ENCODE data around the gene HOXD8.
A peak's percentile ranks its signal among the peaks of the same experiment; 100 is the strongest.

The HOXD8 gene

GRCh38 chr2:176132205-176133171 is 3.0 kb downstream of the HOXD8 start:
- H3K4me1 Mint-ChIP-seq (ENCODE audit: low read depth): peaks cover 17% of the 10 kb centered on the region

GRCh38 chr2:176133389-176133788 is 3.9 kb downstream of the HOXD8 start:
- Mint-ChIP-seq H3K4me3 (no peak overlapping the region), H3K9me3 (no peaks in the 10 kb centered on the region), H3K4me1 (ENCODE audit: low read depth) (peaks cover 14% of the 10 kb centered on the region), H3K27ac (no peak overlapping the region), H3K36me3 (ENCODE audit: low read depth) (peaks cover 3% of the 10 kb centered on the region), H3K27me3 (ENCODE audit: low read depth) (peaks cover 84% of the 10 kb centered on the region)

More at GRCh38 chr2:176132205-176133171, 3.0 kb downstream of the HOXD8 start:
- Mint-ChIP-seq H3K4me3 (peak overlapping the region; percentile 73), H3K9me3 (no peaks in the 10 kb centered on the region), H3K27me3 (ENCODE audit: low read depth) (peaks cover 84% of the 10 kb centered on the region), H3K36me3 (ENCODE audit: low read depth) (peaks cover 2% of the 10 kb centered on the region), H3K27ac (peak overlapping the region; percentile 77)

- Mint-ChIP-seq H3K36me3 (ENCODE audit: low read depth) (peaks cover 3% of the 10 kb centered on the region), H3K27ac (no peak overlapping the region)
Measured at GRCh38 chr2:176134035-176134434, 4.5 kb downstream of the HOXD8 start.

GRCh38 chr2:176135035-176135440 is 5.5 kb downstream of the HOXD8 start:
- no peak overlapping the region for H3K4me3 Mint-ChIP-seq
- H3K9me3 Mint-ChIP-seq: no peaks in the 10 kb centered on the region
- no peak overlapping the region for H3K27ac Mint-ChIP-seq
- peaks cover 18% of the 10 kb centered on the region for H3K4me1 Mint-ChIP-seq (ENCODE audit: low read depth)
- H3K27me3 Mint-ChIP-seq (ENCODE audit: low read depth): peaks cover 92% of the 10 kb centered on the region
- peaks cover 3% of the 10 kb centered on the region for H3K36me3 Mint-ChIP-seq (ENCODE audit: low read depth)

More at GRCh38 chr2:176134035-176134434, 4.5 kb downstream of the HOXD8 start:
- Mint-ChIP-seq H3K4me3 (no peak overlapping the region), H3K27me3 (ENCODE audit: low read depth) (peaks cover 84% of the 10 kb centered on the region), H3K9me3 (no peaks in the 10 kb centered on the region), H3K4me1 (ENCODE audit: low read depth) (peaks cover 16% of the 10 kb centered on the region)

GRCh38 chr2:176136374-176137251 is 7.1 kb downstream of the HOXD8 start:
- peaks cover 93% of the 10 kb centered on the region for H3K27me3 Mint-ChIP-seq (ENCODE audit: low read depth)
- peaks cover 2% of the 10 kb centered on the region for H3K36me3 Mint-ChIP-seq (ENCODE audit: low read depth)
- H3K27ac Mint-ChIP-seq: no peak overlapping the region
- peaks cover 22% of the 10 kb centered on the region for H3K4me1 Mint-ChIP-seq (ENCODE audit: low read depth)
- no peaks in the 10 kb centered on the region for H3K9me3 Mint-ChIP-seq
- H3K4me3 Mint-ChIP-seq: no peak overlapping the region

- Mint-ChIP-seq H3K9me3 (no peaks in the 10 kb centered on the region), H3K4me1 (ENCODE audit: low read depth) (peaks cover 19% of the 10 kb centered on the region), H3K27ac (peak overlapping the region; percentile 14), H3K4me3 (no peak overlapping the region), H3K27me3 (ENCODE audit: low read depth) (peaks cover 94% of the 10 kb centered on the region), H3K36me3 (ENCODE audit: low read depth) (peaks cover 2% of the 10 kb centered on the region)
Measured at GRCh38 chr2:176137252-176137580, 7.7 kb downstream of the HOXD8 start.

GRCh38 chr2:176137906-176138305 is 8.4 kb downstream of the HOXD8 start:
- H3K9me3 Mint-ChIP-seq: no peaks in the 10 kb centered on the region
- peaks cover 2% of the 10 kb centered on the region for H3K36me3 Mint-ChIP-seq (ENCODE audit: low read depth)
- no peak overlapping the region for H3K4me3 Mint-ChIP-seq
- peaks cover 16% of the 10 kb centered on the region for H3K4me1 Mint-ChIP-seq (ENCODE audit: low read depth)
- peaks cover 93% of the 10 kb centered on the region for H3K27me3 Mint-ChIP-seq (ENCODE audit: low read depth)
- no peak overlapping the region for H3K27ac Mint-ChIP-seq

GRCh38 chr2:176138526-176138922 is 9.0 kb downstream of the HOXD8 start:
- Mint-ChIP-seq H3K9me3 (no peaks in the 10 kb centered on the region), H3K4me3 (no peak overlapping the region), H3K27ac (peak overlapping the region; percentile 54), H3K27me3 (ENCODE audit: low read depth) (peaks cover 93% of the 10 kb centered on the region), H3K36me3 (ENCODE audit: low read depth) (peaks cover 2% of the 10 kb centered on the region), H3K4me1 (ENCODE audit: low read depth) (peaks cover 16% of the 10 kb centered on the region)

- Mint-ChIP-seq H3K4me1 (ENCODE audit: low read depth) (peaks cover 16% of the 10 kb centered on the region), H3K36me3 (ENCODE audit: low read depth) (peaks cover 2% of the 10 kb centered on the region), H3K27ac (peak overlapping the region; percentile 54), H3K4me3 (no peak overlapping the region), H3K27me3 (ENCODE audit: low read depth) (peaks cover 93% of the 10 kb centered on the region), H3K9me3 (no peaks in the 10 kb centered on the region)
Measured at GRCh38 chr2:176138923-176139660, 9.6 kb downstream of the HOXD8 start.

- no peak overlapping the region for H3K4me3 Mint-ChIP-seq
- H3K4me1 Mint-ChIP-seq (ENCODE audit: low read depth): peaks cover 16% of the 10 kb centered on the region
- H3K36me3 Mint-ChIP-seq (ENCODE audit: low read depth): peaks cover 2% of the 10 kb centered on the region
- no peaks in the 10 kb centered on the region for H3K9me3 Mint-ChIP-seq
- no peak overlapping the region for H3K27ac Mint-ChIP-seq
- peaks cover 92% of the 10 kb centered on the region for H3K27me3 Mint-ChIP-seq (ENCODE audit: low read depth)
Measured at GRCh38 chr2:176139661-176140512, 10.4 kb downstream of the HOXD8 start.

- peaks cover 92% of the 10 kb centered on the region for H3K27me3 Mint-ChIP-seq (ENCODE audit: low read depth)
- H3K4me1 Mint-ChIP-seq (ENCODE audit: low read depth): peaks cover 14% of the 10 kb centered on the region
- H3K36me3 Mint-ChIP-seq (ENCODE audit: low read depth): peaks cover 2% of the 10 kb centered on the region
- H3K27ac Mint-ChIP-seq: no peak overlapping the region
- no peaks in the 10 kb centered on the region for H3K9me3 Mint-ChIP-seq
- peak overlapping the region; percentile 39 for H3K4me3 Mint-ChIP-seq
Measured at GRCh38 chr2:176140513-176141317, 11.2 kb downstream of the HOXD8 start.

GRCh38 chr2:176142281-176142680 is 12.8 kb downstream of the HOXD8 start:
- Mint-ChIP-seq H3K4me3 (no peak overlapping the region), H3K4me1 (ENCODE audit: low read depth) (peaks cover 13% of the 10 kb centered on the region), H3K36me3 (ENCODE audit: low read depth) (peaks cover 2% of the 10 kb centered on the region), H3K27ac (no peak overlapping the region), H3K9me3 (no peaks in the 10 kb centered on the region), H3K27me3 (ENCODE audit: low read depth) (peaks cover 95% of the 10 kb centered on the region)

Measured in T-helper 1 cell treated with Interleukin-12 subunit alpha and Interleukin-12 subunit beta and Interleukin-4 antibody, amounts not matched to agents 30 μg/mL and 1 μg/mL, for 36 hours (primary cell).